Left renal pelvis (tissue), 4 donors: ENCODE data around the gene RWDD2A. TPM values are rescaled to one million over a fixed set of nuclear protein-coding genes. Genes with fewer than 3 reads are reported as not detected.
"Not testable (repeated sequence)": the region's sequence is repeated elsewhere in the genome, so short reads cannot be mapped to it uniquely, and the experiment has no call there.

Experiments used
- DNase-seq, 4 donors: peaks; one replicate each; pipeline ENCODE4 v3.0.0-alpha.2; 2013; ENCODE audit warnings: low read depth in 4 of 4, low spot score in 3 of 4
- polyA plus RNA-seq, 4 donors: library from polyadenylated mRNA; unstranded; fragments of 120-200 nt; gene quantifications; one replicate each; pipeline ENCODE4 v1.2.1, GENCODE V29; 2013; ENCODE audit not compliant: insufficient read length in 4 of 4

Gene RWDD2A
- 1 to 10 TPM; 6.9 to 7.6 (median 7.3) TPM for polyA plus RNA-seq

DNA sequence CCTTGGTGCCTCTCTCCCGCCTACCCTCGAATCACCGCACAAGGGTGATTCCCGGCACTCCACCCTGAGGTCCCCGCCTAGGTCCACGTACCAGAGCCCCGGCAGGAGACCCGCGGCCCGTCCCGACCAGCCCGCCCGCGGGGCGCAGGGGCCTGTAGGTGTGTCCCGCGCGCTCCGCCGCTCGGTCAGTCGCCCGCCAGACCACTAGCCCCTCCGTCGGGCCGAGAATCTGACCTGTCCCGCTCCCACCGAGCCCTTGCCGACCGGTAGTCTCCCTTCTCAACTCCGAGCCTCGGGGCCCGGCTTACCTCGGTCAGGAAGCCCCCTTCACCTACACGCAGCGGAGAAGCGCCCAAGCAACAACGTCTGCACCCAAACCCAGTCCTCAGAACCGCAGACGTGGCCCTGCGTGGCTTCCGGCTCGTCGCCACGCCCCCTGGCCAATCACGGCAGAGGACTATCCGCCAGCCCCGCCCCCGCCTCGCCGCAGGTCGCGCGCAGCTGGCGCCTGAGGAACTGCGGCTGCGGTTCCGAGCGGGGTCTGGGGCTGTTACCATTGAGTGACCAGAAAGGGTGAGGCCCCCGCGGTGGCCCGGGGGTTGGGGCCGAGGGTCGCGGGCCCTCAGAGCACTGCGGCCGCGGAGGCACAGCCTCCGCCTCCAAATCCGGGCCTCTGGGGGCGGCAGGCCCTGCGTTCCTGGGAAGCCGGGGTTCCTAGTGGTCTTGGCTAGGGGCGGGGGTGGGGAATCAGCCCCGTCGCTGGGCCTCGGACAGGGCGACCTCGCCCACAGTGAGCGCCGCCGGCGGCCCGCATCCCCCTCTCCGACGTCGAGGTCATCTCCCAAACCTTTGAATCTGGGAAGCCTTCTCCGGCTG lies at the start of gene RWDD2A, which contains the start of gene PGM3:
TSS of gene RWDD2A (plus strand) at position 487 of the 876 bp plus-strand sequence. CDS start 1,095 bp downstream, outside the sequence.
TSS of gene PGM3 (minus strand) at position 395 of the 876 bp plus-strand sequence. CDS start 2,253 bp downstream, outside the sequence.
- peak; percentile 72 to 80 (median 76) for DNase-seq

DNA sequence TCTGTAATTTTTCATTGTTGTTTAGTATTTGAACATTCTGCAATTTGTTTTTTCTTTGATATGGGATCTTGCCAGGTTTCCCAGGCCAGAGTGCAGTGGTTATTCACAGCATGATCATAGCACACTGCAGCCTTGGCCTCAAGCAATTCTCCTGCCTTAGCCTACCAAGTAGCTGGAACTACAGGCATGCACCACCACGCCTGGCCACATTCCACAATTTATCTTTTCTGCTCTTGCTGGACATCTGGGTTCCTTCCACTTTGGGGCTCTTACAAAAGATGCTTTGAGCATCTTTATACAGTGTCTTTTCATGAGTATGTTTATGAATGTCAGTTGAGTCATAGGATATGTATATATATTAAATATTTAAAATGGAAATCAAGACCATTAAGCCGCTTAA lies 42.0 kb upstream of the RWDD2A start:
- no peak for DNase-seq

DNA sequence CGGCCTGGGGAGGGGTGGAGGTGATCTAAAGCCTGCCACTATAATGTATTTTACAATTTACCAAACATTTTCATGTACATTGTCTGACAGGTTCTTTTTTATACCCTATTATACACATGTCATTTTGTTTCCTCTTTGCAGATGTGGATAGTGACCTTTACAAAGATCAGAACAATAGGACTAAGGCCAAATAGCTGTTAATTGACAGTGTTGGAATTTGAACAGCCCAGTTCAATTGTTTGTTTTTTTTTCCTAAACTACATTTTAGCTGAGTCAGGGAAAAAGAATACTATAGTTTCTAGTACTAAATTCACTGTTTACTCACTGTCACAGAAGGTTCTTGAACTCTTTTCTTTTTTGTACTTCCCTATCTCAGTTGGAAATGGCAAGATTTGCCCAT lies 40.2 kb upstream of the RWDD2A start:
- DNase-seq: no peak

DNA sequence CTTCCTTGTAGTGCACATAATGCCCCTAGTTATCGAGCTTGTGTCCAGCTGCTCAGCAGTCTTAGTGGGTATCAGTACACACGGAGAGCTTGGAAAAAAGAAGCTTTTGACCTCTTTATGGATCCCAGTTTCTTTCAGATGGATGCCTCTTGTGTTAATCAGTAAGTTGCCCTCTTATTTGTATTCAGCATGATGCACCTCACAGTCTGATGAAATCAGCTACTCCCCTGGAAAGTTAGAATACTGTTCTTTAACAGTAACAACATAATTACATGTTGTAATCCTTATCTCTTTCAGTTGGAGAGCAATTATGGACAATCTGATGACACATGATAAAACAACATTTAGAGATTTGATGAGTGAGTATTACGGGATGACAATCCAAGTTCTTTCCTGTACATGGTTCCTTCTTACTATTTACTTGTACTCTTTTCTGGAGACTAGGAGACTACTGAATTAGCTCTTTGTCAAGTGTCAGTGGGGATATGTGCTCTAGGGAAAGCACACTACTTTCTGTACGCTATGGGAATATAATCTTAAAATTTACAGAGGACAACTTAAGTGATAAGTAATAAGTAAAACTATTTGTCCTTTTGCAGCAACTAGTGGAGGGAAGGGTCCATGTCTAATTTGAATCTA lies 39.2 kb upstream of the RWDD2A start:
- DNase-seq: no peak

DNA sequence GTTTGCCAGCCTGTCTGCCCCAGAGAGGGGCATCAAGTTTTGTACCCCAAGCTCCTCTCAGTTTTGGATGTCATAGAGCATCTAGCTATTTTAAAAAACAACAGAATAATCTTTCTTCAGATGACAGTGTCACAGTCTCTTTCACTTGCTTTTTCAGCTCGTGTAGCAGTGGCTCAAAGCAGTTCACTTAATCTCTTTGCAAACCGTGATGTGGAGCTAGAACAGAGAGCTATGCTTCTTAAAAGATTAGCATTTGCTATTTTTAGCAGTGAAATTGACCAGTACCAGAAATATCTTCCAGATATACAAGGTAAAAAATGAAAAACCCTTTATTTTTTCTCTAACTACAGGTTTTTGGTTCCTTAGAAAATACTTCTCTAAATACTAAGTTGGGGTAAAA lies 37.4 kb upstream of the RWDD2A start:
- DNase-seq: no peak

GRCh38 chr6:83160167-83160566 lies 33.0 kb upstream of the RWDD2A start:
- DNase-seq: no peak

DNA sequence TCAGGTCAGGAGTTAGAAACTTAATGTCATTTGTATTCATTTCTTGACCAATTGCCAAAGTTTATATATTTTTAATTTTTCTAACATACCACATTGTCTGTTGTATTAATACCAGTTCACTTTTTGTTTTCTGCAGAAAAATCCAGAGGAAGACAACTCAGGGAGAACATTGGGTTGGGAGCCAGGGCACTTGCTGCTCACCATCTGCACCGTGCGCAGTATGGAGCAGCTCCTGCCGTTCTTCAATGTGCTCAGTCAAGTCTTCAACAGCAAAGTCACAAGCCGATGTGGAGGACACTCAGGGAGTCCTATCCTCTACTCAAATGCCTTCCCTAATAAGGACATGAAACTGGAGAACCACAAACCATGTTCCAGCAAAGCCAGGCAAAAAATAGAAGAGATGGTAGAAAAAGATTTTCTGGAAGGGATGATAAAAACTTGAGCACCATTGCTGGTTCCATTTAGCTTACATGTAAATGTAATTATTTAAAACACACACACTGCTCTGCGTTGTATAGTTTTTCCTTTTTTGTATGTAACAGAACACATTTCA lies 25.4 kb upstream of the RWDD2A start:
- DNase-seq: no peak

GRCh38 chr6:83168556-83168955 lies 24.6 kb upstream of the RWDD2A start:
- no peak for DNase-seq

- DNase-seq: no peak
Measured at GRCh38 chr6:83169106-83169505, 24.1 kb upstream of the RWDD2A start.

DNA sequence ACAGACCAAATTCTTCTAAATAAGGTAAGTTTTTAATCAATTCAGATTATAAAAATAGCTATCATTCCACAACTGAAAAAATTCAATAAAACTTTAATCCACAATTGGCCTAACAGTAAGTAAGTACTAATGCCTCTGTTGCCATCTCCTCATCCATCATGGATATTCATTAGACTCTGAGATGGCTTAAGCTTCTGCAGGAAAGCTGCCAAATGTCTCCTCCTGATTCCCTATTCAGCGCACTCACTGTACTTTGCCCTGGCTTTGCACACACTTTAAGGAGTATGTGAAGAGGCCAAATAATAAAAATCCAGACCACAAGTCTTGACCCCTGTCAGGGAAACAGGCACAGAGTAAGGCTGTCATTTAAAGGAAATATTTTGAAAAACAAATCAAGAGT lies 23.6 kb upstream of the RWDD2A start:
- no peak for DNase-seq

DNA sequence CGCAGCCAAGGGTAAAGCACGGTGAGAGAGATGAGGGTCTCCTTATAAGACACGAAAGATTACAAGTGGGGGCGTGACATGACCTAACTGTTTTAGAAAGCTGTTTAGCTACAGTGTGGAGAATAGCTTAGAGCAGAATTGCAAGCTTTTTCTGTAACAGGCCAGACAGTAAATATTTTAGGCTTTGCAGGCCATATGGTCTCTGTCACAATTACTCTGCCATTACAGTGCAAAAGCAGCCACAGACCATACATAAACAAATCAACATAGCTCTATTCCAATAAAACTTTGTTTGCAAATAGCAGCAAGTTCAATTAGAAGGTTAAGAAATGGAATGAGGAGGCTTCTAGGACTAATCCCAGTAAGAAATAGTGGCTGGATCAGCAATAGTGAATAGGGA lies 16.9 kb upstream of the RWDD2A start:
- DNase-seq: peak in 1 of 4 donors; percentile 7

DNA sequence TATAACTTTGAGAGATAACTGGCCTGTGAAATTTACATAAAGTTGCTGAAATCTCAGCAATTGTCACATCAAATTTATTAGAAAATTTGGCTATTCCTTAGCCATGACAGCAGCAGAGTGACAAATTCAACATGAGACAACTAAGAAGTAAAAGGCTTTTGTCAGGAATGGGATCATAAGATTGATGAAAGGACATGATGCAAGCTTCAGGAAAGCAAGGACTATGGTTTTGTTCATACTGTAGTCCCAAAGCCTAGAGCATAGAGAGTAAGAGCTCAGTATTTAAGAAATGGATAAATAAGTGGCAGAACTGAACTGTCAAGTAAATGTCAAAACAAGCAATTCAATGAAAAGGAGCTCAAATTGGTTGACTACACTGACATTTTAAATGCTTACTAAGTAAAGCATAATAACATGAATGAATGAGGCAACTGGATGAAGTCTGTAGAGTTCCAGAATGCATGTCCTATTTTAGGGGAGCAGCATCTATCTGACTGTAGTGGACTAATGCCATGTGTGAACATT lies 12.7 kb upstream of the RWDD2A start:
- no peak for DNase-seq

DNA sequence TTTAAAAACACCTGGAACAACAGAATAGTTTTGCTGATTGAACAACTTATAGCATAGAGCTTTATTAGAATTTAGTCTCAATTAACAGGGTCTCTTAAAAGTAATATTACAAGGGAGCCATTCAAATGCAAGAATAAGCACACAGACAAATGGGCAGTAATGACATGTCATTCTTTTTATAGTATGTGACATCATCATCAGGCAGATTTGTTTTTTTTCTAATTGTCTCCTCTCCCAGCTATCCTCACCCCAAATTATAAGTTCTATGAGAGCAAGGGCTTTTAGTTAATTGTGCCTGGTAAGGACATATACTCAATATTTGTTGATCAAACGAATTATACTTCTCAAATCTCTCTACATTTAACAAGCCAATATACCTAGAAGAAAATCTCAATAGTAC lies 11.0 kb upstream of the RWDD2A start:
- no peak for DNase-seq

GRCh38 chr6:83183082-83183828 lies 9.9 kb upstream of the RWDD2A start:
- no peak for DNase-seq

DNA sequence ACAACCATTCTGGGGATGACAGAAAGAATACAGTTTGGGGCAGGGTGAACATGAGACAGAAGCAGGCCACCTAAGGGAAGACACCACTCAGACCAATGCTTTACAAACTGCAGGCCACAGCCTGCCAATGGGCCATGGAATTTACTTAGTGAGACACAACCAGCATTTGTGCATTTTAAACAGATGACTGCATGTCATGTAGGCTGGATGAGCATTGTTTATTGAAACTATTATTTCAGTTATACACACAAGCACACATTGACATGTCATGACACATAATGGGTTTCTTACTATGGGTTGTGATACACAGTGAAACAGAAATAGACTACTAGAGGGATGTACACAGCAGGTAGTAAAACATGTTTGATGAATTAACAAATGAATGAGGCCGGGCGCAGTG lies 8.1 kb upstream of the RWDD2A start:
- no peak for DNase-seq

GRCh38 chr6:83188501-83188900 lies 4.7 kb upstream of the RWDD2A start:
- no peak for DNase-seq

GRCh38 chr6:83190626-83191025 lies 2.5 kb upstream of the RWDD2A start:
- no peak for DNase-seq

DNA sequence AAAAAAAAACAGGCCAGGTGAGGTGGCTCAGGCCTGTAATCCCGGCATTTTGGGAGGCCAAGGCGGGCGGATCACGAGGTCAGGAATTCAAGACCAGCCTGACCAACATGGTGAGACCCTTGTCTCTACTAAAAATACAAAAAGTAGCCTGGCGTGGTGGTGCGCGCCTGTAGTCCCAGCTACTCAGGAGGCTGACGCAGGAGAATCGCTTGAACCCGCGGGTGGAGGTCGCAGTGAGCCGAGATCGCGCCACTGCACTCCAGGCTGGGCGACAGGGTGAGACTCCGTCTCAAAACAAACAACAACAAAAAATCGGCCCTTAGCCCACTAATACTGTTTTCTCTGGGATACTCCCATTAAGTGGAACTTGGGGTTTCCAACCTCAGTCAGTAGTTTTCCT lies 1.2 kb upstream of the RWDD2A start:
- DNase-seq: not testable (repeated sequence)

- DNase-seq: no peak
Measured at GRCh38 chr6:83192456-83192855, 701 bp upstream of the RWDD2A start.

GRCh38 chr6:83193747-83194566 lies 800 bp downstream of the RWDD2A start:
- no peak for DNase-seq
